Measurements from ENCODE around the gene RNF25. TPM values are rescaled to one million over a fixed set of nuclear protein-coding genes. Genes with fewer than 3 reads are reported as not detected.

Gene RNF25
- total RNA-seq, 1 donor from 2014 or later: 44.7 TPM

DNA sequence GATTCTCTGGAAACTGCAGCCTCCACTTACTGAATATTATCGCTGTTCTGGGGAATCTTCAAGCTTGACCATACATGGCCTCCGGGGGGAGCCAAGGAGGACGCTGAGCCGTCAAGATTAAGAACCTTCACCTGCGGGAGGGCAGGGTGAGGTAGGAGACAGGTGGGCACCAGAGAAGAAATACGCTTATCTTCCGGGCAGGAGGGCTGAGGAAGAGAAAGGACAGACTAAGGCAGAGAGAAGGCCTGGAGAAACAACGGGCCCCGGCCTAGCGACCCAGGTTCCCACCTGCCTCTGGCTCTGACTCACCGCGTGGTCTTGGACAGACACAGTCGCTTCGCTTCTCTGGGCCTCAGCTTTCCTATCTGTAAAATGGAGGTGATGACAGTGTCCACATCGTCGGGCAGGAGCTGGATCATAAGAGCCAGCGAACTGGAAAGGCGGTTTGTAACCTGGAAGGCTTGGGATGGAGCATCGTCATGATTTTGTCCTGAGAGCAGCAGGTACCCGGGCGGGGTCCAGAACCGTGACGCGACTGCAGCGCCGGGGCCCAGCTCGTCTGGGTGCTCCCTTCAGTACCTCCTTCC, 13.0 kb downstream of the RNF25 start:
- DNase-seq (ENCODE audit: low read depth) (peak; percentile 19), FAIRE-seq (no peak)
- peak overlapping the region; percentile 86 for H3K4me3 ChIP-seq (ENCODE audit: insufficient read depth, low read depth, low read length)
- no peaks in the 10 kb centered on the region for H3K9me3 ChIP-seq (ENCODE audit: insufficient read depth, low read depth, low read length)
- H3K27ac ChIP-seq (ENCODE audit: low read depth, low read length): peak overlapping the region; percentile 57
- Mint-ChIP-seq H3K4me1 (ENCODE audit: low read depth, unreplicated experiment) (peaks cover 5% of the 10 kb centered on the region), H3K36me3 (ENCODE audit: low read depth, unreplicated experiment) (no peaks in the 10 kb centered on the region), H3K4me3 (ENCODE audit: unreplicated experiment) (peak overlapping the region; percentile 98), H3K27ac (ENCODE audit: unreplicated experiment) (peak overlapping the region; percentile 63), H3K9me3 (ENCODE audit: unreplicated experiment) (no peaks in the 10 kb centered on the region), H3K27me3 (ENCODE audit: low read depth, unreplicated experiment) (no peaks in the 10 kb centered on the region)
- peak overlapping the region; percentile 93 for H2AFZ ChIP-seq (ENCODE audit: low read depth, low read length)
- TF ChIP-seq CTCF (IDR thresholded peaks at IDR 0.05; ENCODE audit: insufficient read depth, low read depth, low read length) (peak; percentile 44), EZH2 (IDR thresholded peaks at IDR 0.05; ENCODE audit: insufficient read depth, low read length) (no peak)
- H3K4me2 ChIP-seq (ENCODE audit: low read length): peak overlapping the region; percentile 91
- H3K9ac ChIP-seq (ENCODE audit: low read length): peak overlapping the region; percentile 82
- no peaks in the 10 kb centered on the region for H3K27me3 ChIP-seq (ENCODE audit: insufficient read depth, low read length)
- H3K36me3 ChIP-seq (ENCODE audit: insufficient read depth, low read length): peaks cover 35% of the 10 kb centered on the region
- peaks cover 14% of the 10 kb centered on the region for H4K20me1 ChIP-seq (ENCODE audit: insufficient read depth, low read length)
- peaks cover 10% of the 10 kb centered on the region for H3K4me1 ChIP-seq (ENCODE audit: insufficient read depth, low read length)
- H3K79me2 ChIP-seq (ENCODE audit: insufficient read depth, low read length): peaks cover 66% of the 10 kb centered on the region

DNA sequence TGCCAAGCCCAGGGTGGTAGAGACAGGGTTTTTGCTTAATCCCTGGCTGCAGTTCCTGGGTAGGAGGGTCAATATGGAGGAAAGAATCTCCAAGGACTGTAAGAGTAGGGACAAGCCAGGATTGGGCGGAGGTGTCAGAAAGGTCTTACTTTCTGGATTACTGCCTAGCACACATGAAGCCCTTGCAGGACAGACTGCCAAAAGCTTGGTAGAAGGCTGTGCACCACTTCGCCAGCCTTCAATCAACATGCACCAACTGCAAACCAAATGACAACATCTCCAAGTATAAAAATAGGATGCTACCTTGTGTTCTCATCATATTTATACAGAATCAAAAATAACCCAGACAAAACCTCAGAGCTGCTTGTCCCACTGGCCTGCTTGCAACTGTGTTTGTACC, 16.1 kb downstream of the RNF25 start:
- Histone ChIP-seq H2AFZ (ENCODE audit: low read depth, low read length) (no peak overlapping the region), H3K9me3 (ENCODE audit: insufficient read depth, low read depth, low read length) (no peaks in the 10 kb centered on the region), H3K36me3 (ENCODE audit: insufficient read depth, low read length) (peaks cover 36% of the 10 kb centered on the region), H3K9ac (ENCODE audit: low read length) (no peak overlapping the region), H4K20me1 (ENCODE audit: insufficient read depth, low read length) (peaks cover 26% of the 10 kb centered on the region), H3K27ac (ENCODE audit: low read depth, low read length) (no peak overlapping the region), H3K27me3 (ENCODE audit: insufficient read depth, low read length) (no peaks in the 10 kb centered on the region), H3K4me3 (ENCODE audit: insufficient read depth, low read depth, low read length) (no peak overlapping the region), H3K79me2 (ENCODE audit: insufficient read depth, low read length) (peaks cover 57% of the 10 kb centered on the region), H3K4me2 (ENCODE audit: low read length) (no peak overlapping the region), H3K4me1 (ENCODE audit: insufficient read depth, low read length) (peaks cover 10% of the 10 kb centered on the region)
- no peak for TF ChIP-seq EZH2 (IDR thresholded peaks at IDR 0.05; ENCODE audit: insufficient read depth, low read length)
- TF ChIP-seq CTCF (IDR thresholded peaks at IDR 0.05; ENCODE audit: insufficient read depth, low read depth, low read length): no peak
- peaks cover 2% of the 10 kb centered on the region for H3K36me3 Mint-ChIP-seq (ENCODE audit: low read depth, unreplicated experiment)
- H3K27ac Mint-ChIP-seq (ENCODE audit: unreplicated experiment): no peak overlapping the region
- FAIRE-seq (no peak), DNase-seq (ENCODE audit: low read depth) (no peak)
- H3K27me3 Mint-ChIP-seq (ENCODE audit: low read depth, unreplicated experiment): no peaks in the 10 kb centered on the region
- H3K4me3 Mint-ChIP-seq (ENCODE audit: unreplicated experiment): no peak overlapping the region
- H3K4me1 Mint-ChIP-seq (ENCODE audit: low read depth, unreplicated experiment): peaks cover 5% of the 10 kb centered on the region
- H3K9me3 Mint-ChIP-seq (ENCODE audit: unreplicated experiment): no peaks in the 10 kb centered on the region

DNA sequence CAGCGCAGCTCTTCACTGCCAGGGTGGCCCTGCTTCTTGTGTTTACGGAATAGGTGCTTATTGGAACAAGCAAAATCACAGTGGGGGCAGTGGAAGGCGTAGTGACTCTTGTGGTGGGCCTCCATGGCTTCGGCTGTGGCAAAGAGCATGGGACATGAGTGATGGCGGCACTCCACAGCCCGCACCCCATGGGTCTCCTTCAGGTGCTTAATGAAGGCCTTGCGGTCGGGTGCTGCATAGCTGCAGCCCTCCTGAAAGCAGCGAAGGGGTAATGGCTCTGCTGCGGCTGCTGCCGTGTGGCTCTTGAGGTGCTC, 23.1 kb downstream of the RNF25 start:
- FAIRE-seq (no peak), DNase-seq (ENCODE audit: low read depth) (no peak)
- Histone ChIP-seq H3K36me3 (ENCODE audit: insufficient read depth, low read length) (peaks cover 59% of the 10 kb centered on the region), H3K27ac (ENCODE audit: low read depth, low read length) (no peak overlapping the region), H2AFZ (ENCODE audit: low read depth, low read length) (no peak overlapping the region), H3K9me3 (ENCODE audit: insufficient read depth, low read depth, low read length) (no peaks in the 10 kb centered on the region), H3K4me2 (ENCODE audit: low read length) (no peak overlapping the region), H3K27me3 (ENCODE audit: insufficient read depth, low read length) (no peaks in the 10 kb centered on the region), H3K9ac (ENCODE audit: low read length) (no peak overlapping the region), H3K79me2 (ENCODE audit: insufficient read depth, low read length) (peaks cover 22% of the 10 kb centered on the region), H3K4me1 (ENCODE audit: insufficient read depth, low read length) (peaks cover 8% of the 10 kb centered on the region), H4K20me1 (ENCODE audit: insufficient read depth, low read length) (peaks cover 25% of the 10 kb centered on the region), H3K4me3 (ENCODE audit: insufficient read depth, low read depth, low read length) (no peak overlapping the region)
- no peak for TF ChIP-seq CTCF (IDR thresholded peaks at IDR 0.05; ENCODE audit: insufficient read depth, low read depth, low read length)
- TF ChIP-seq EZH2 (IDR thresholded peaks at IDR 0.05; ENCODE audit: insufficient read depth, low read length): no peak
- H3K27ac Mint-ChIP-seq (ENCODE audit: unreplicated experiment): no peak overlapping the region
- no peak overlapping the region for H3K4me3 Mint-ChIP-seq (ENCODE audit: unreplicated experiment)
- no peaks in the 10 kb centered on the region for H3K9me3 Mint-ChIP-seq (ENCODE audit: unreplicated experiment)
- H3K36me3 Mint-ChIP-seq (ENCODE audit: low read depth, unreplicated experiment): peaks cover 18% of the 10 kb centered on the region
- no peaks in the 10 kb centered on the region for H3K27me3 Mint-ChIP-seq (ENCODE audit: low read depth, unreplicated experiment)
- H3K4me1 Mint-ChIP-seq (ENCODE audit: low read depth, unreplicated experiment): no peaks in the 10 kb centered on the region
